HepG2 (cell line): ENCODE measurements around the gene CS. TPM values are rescaled to one million over a fixed set of nuclear protein-coding genes. Genes with fewer than 3 reads are reported as not detected.

Experiments
- ATAD3A ChIP-seq: sonication (generic); formaldehyde crosslinking; IDR thresholded peaks from 2 replicates; pipeline ENCODE4 v1.4.0; 2020; ENCODE audit warnings: missing genetic modification reagents
- ATF4 ChIP-seq, 2 experiments: fragments of 450-650 bp in 1 of 2; sonication (generic) in 1 of 2; formaldehyde crosslinking; IDR thresholded peaks; 2 replicates each; pipeline versions ENCODE4 v1.5.0 to v1.8.0; 2020 to 2022; ENCODE audit warnings: mild to moderate bottlenecking in 1 of 2, missing genetic modification reagents in 1 of 2
- CREB1 ChIP-seq, 2 experiments: fragments of 450-650 bp in 1 of 2; IDR thresholded peaks; 2 replicates each; pipeline ENCODE4 v1.6.1; 2016 to 2017; ENCODE audit warnings: control low read depth in 1 of 2, mild to moderate bottlenecking in 1 of 2, missing compliant biosample characterization in 1 of 2, missing genetic modification characterization in 1 of 2
- E2F5 ChIP-seq: sonication (generic); formaldehyde crosslinking; conservative IDR thresholded peaks from 2 replicates; pipeline ENCODE4 v1.4.0; 2020; ENCODE audit warnings: missing genetic modification reagents
- ETV6 ChIP-seq: sonication (generic); formaldehyde crosslinking; conservative IDR thresholded peaks from 2 replicates; pipeline ENCODE4 v1.4.0; 2020; ENCODE audit warnings: missing genetic modification reagents
- GLI4 ChIP-seq: sonication (generic); formaldehyde crosslinking; IDR thresholded peaks from 2 replicates; pipeline ENCODE4 v1.5.1; 2020; ENCODE audit warnings: missing genetic modification reagents, mild to moderate bottlenecking, moderate library complexity, borderline replicate concordance
- KLF6 ChIP-seq: IDR thresholded peaks from 2 replicates; pipeline ENCODE4 v1.8.0; 2016; ENCODE audit warnings: missing biosample characterization, missing genetic modification reagents
- MED1 ChIP-seq: sonication (generic); formaldehyde crosslinking; IDR thresholded peaks from 2 replicates; pipeline ENCODE4 v1.4.0; 2020; ENCODE audit warnings: missing genetic modification reagents
- MIER2 ChIP-seq: IDR thresholded peaks from 2 replicates; pipeline ENCODE4 v1.6.1; 2016; ENCODE audit warnings: missing biosample characterization, missing genetic modification reagents
- NFAT5 ChIP-seq: sonication (generic); formaldehyde crosslinking; IDR thresholded peaks from 2 replicates; pipeline ENCODE4 v1.4.0; 2020; ENCODE audit warnings: missing genetic modification reagents
- POLR2A ChIP-seq, 2 experiments: IDR thresholded peaks; 2 replicates each; pipeline ENCODE4 v1.6.1; 2011; ENCODE audit warnings: low read depth in 2 of 2, low read length in 2 of 2, mild to moderate bottlenecking in 1 of 2, moderate library complexity in 1 of 2; ENCODE audit not compliant: insufficient read depth in 1 of 2
- REL ChIP-seq: sonication (generic); formaldehyde crosslinking; conservative IDR thresholded peaks from 2 replicates; pipeline ENCODE4 v1.8.0; 2022; ENCODE audit warnings: mild to moderate bottlenecking, missing genetic modification reagents, moderate library complexity
- SMAD3 ChIP-seq: sonication (generic); formaldehyde crosslinking; IDR thresholded peaks from 2 replicates; pipeline ENCODE4 v1.4.0; 2020; ENCODE audit warnings: missing genetic modification reagents
- SMAD9 ChIP-seq: sonication (generic); formaldehyde crosslinking; IDR thresholded peaks from 2 replicates; pipeline ENCODE4 v1.5.1; 2020; ENCODE audit warnings: mild to moderate bottlenecking, missing genetic modification reagents
- SP4 ChIP-seq: sonication (generic); formaldehyde crosslinking; IDR thresholded peaks from 2 replicates; pipeline ENCODE4 v1.8.1; 2023; ENCODE audit warnings: mild to moderate bottlenecking, missing genetic modification reagents
- STAG1 ChIP-seq: sonication (generic); formaldehyde crosslinking; IDR thresholded peaks from 2 replicates; pipeline ENCODE4 v1.4.0; 2020; ENCODE audit warnings: missing genetic modification reagents
- SUZ12 ChIP-seq: fragments of 150-350 bp; IDR thresholded peaks from 2 replicates; pipeline ENCODE4 v1.6.1; 2014; ENCODE audit warnings: low read depth, low read length
- ZFP62 ChIP-seq: sonication (generic); formaldehyde crosslinking; IDR thresholded peaks from 2 replicates; pipeline ENCODE4 v1.4.0; 2020; ENCODE audit warnings: missing genetic modification reagents
- ZNF136 ChIP-seq: sonication (generic); formaldehyde crosslinking; IDR thresholded peaks from 2 replicates; pipeline ENCODE4 v1.8.1; 2022; ENCODE audit warnings: low read depth, mild to moderate bottlenecking, moderate library complexity, missing genetic modification reagents
- ZNF350 ChIP-seq: sonication (generic); formaldehyde crosslinking; IDR thresholded peaks from 2 replicates; pipeline ENCODE4 v1.4.0; 2020; ENCODE audit warnings: mild to moderate bottlenecking, low read depth, missing genetic modification reagents, borderline replicate concordance
- ZNF580 ChIP-seq: IDR thresholded peaks from 2 replicates; pipeline ENCODE4 v1.6.1; 2016; ENCODE audit warnings: low read depth, borderline replicate concordance
- ZNF737 ChIP-seq: sonication (generic); formaldehyde crosslinking; IDR thresholded peaks from 2 replicates; pipeline ENCODE4 v1.5.0; 2020; ENCODE audit warnings: missing genetic modification reagents, mild to moderate bottlenecking, borderline replicate concordance
- ZNF768 ChIP-seq: sonication (generic); formaldehyde crosslinking; IDR thresholded peaks from 2 replicates; pipeline ENCODE4 v1.4.0; 2020; ENCODE audit warnings: missing genetic modification reagents
- polyA plus RNA-seq, 8 experiments: library from polyadenylated mRNA; depleted of rRNA in 3 of 8; stranded (reverse) in 7 of 8; unstranded in 1 of 8; fragments of >200 nt; fragmentation: Illumina TruSeq in 4 of 8; extraction: Trizol in 4 of 8; gene quantifications; 2 replicates each; pipeline versions ENCODE4 v1.2.1 to v1.2.3, GENCODE V29; 2011 to 2016; ENCODE audit warnings: low read depth in 4 of 8, missing spikeins in 1 of 8, mixed read lengths in 1 of 8; ENCODE audit not compliant: insufficient read depth in 1 of 8
- total RNA-seq, 5 experiments: library from RNA; depleted of rRNA; stranded (reverse); fragments of >200 nt; fragmentation: Illumina TruSeq; extraction: Trizol; gene quantifications; 2 replicates each; pipeline ENCODE4 v1.2.3, GENCODE V29; 2016; ENCODE audit warnings: low read depth in 1 of 5

The CS gene
- total and polyA plus RNA-seq, 2 of the 13 experiments (the other 11 are each of a cell fraction or from before 2014, with no cell fraction given): 173 to 175 TPM

GRCh38 chr12:56333679-56334489 lies 33.8 kb upstream of the CS start, which contains the start of gene PAN2 (continued):
- TF ChIP-seq ZFP62 (no peak), GLI4 (CRISPR knock-in tag) (0 out of 2 replicates have a peak, but pooled peaks have one; percentile 69), SP4 (CRISPR knock-in tag) (0 out of 2 replicates have a peak, but pooled peaks have one; percentile 13), SUZ12 (peak; percentile 1; the same call in 1 of the 2 replicates), MED1 (CRISPR knock-in tag) (peak; percentile 34; the same call in 1 of the 2 replicates), E2F5 (CRISPR knock-in tag) (0 out of 2 replicates have a peak, but pooled peaks have one; percentile 61), STAG1 (peak; percentile 15), ZNF580 (0 out of 2 replicates have a peak, but pooled peaks have one; percentile 54), ZNF350 (CRISPR knock-in tag) (peak; percentile 57; the same call in 1 of the 2 replicates), ATAD3A (CRISPR knock-in tag) (no peak), ZNF768 (CRISPR knock-in tag) (no peak), POLR2A (IDR thresholded peaks at IDR 0.05; ENCODE audit: insufficient read depth in 1 of 2, low read depth in 2 of 2, low read length in 2 of 2) (peak; percentile 72 to 74), KLF6 (CRISPR knock-in tag) (peak; percentile 71; the same call in 1 of the 2 replicates), REL (0 out of 2 replicates have a peak, but pooled peaks have one; percentile 63), ETV6 (CRISPR knock-in tag) (0 out of 2 replicates have a peak, but pooled peaks have one; percentile 17), MIER2 (no peak), SMAD9 (CRISPR knock-in tag) (no peak), ZNF737 (CRISPR knock-in tag) (0 out of 2 replicates have a peak, but pooled peaks have one; percentile 54), SMAD3 (CRISPR knock-in tag) (peak; percentile 64), ZNF136 (CRISPR knock-in tag) (no peak; the same call in 1 of the 2 replicates), CREB1 (IDR thresholded peaks at IDR 0.05) (peak; percentile 81), CREB1 (CRISPR knock-in tag; IDR thresholded peaks at IDR 0.05) (peak; percentile 96), NFAT5 (CRISPR knock-in tag) (no peak), ATF4 (CRISPR knock-in tag; IDR thresholded peaks at IDR 0.05) (peak in 1 of 2 experiments; percentile 34; a peak in 1 of 4 replicates)
